Osteocyte (in vitro differentiated cells): Measurements from ENCODE around the gene AFF3. TPM values are rescaled to one million over a fixed set of nuclear protein-coding genes. Genes with fewer than 3 reads are reported as not detected.

Source experiments
- DNase-seq: peaks from one replicate; pipeline ENCODE4 v3.0.0; 2021; ENCODE audit warnings: mixed read lengths; ENCODE audit not compliant: unreplicated experiment; ENCODE audit errors: extremely low spot score
- H3K27ac Mint-ChIP-seq: one replicate; pipeline ENCODE4 v1.8.0; 2021; ENCODE audit warnings: mild to moderate bottlenecking, mixed read lengths; ENCODE audit not compliant: unreplicated experiment
- H3K27me3 Mint-ChIP-seq: one replicate; pipeline ENCODE4 v1.8.0; 2021; ENCODE audit warnings: mixed read lengths; ENCODE audit not compliant: unreplicated experiment
- H3K36me3 Mint-ChIP-seq: one replicate; pipeline ENCODE4 v1.8.0; 2021; ENCODE audit warnings: mixed read lengths; ENCODE audit not compliant: unreplicated experiment
- H3K4me1 Mint-ChIP-seq: one replicate; pipeline ENCODE4 v1.8.0; 2021; ENCODE audit warnings: mixed read lengths; ENCODE audit not compliant: unreplicated experiment
- H3K4me3 Mint-ChIP-seq: one replicate; pipeline ENCODE4 v1.8.0; 2021; ENCODE audit warnings: mild to moderate bottlenecking, moderate library complexity, mixed read lengths; ENCODE audit not compliant: unreplicated experiment
- H3K9me3 Mint-ChIP-seq: one replicate; pipeline ENCODE4 v1.8.0; 2021; ENCODE audit warnings: mixed read lengths; ENCODE audit not compliant: unreplicated experiment
- total RNA-seq: library from RNA; stranded (reverse); gene quantifications from 2 replicates; pipeline ENCODE4 v1.2.1, GENCODE V29; 2021
- TF ChIP-seq, protein P1 (sequence below): fragments of 200-600 bp; sonication (generic); IDR thresholded peaks from 2 replicates; pipeline ENCODE4 v1.5.0; 2021; ENCODE audit warnings: antibody characterized with exemption, mild to moderate bottlenecking, moderate library complexity

Gene AFF3
- total RNA-seq, 1 donor from 2014 or later: 248 TPM

DNA sequence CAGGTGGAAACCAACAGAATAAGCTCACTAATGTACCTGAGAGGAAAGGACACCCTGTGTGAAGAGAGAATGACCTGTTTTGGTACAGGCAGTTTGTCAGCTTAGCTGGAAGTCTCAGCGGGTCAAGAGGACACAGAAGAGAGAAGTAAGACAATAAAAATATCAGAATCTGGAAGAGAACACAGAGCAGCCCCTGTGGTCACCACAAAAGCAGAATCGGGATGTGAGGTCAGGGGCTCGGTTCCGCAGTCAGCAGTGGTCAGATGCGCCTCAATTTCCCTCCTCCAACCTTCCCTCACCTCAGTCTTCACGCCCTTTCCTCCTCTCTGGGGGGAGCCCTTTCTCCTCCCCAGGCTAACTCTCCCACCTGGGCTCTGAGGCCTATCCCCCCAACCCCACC is 122.9 kb downstream of the AFF3 start:
- H3K4me3 Mint-ChIP-seq: no peak overlapping the region
- H3K9me3 Mint-ChIP-seq: peaks cover 4% of the 10 kb centered on the region
- H3K4me1 Mint-ChIP-seq: peaks cover 20% of the 10 kb centered on the region
- peaks cover 32% of the 10 kb centered on the region for H3K36me3 Mint-ChIP-seq
- DNase-seq: no peak
- no peaks in the 10 kb centered on the region for H3K27me3 Mint-ChIP-seq
- H3K27ac Mint-ChIP-seq: no peak overlapping the region
- TF ChIP-seq, protein P1, sequence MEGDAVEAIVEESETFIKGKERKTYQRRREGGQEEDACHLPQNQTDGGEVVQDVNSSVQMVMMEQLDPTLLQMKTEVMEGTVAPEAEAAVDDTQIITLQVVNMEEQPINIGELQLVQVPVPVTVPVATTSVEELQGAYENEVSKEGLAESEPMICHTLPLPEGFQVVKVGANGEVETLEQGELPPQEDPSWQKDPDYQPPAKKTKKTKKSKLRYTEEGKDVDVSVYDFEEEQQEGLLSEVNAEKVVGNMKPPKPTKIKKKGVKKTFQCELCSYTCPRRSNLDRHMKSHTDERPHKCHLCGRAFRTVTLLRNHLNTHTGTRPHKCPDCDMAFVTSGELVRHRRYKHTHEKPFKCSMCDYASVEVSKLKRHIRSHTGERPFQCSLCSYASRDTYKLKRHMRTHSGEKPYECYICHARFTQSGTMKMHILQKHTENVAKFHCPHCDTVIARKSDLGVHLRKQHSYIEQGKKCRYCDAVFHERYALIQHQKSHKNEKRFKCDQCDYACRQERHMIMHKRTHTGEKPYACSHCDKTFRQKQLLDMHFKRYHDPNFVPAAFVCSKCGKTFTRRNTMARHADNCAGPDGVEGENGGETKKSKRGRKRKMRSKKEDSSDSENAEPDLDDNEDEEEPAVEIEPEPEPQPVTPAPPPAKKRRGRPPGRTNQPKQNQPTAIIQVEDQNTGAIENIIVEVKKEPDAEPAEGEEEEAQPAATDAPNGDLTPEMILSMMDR: no peak

DNA sequence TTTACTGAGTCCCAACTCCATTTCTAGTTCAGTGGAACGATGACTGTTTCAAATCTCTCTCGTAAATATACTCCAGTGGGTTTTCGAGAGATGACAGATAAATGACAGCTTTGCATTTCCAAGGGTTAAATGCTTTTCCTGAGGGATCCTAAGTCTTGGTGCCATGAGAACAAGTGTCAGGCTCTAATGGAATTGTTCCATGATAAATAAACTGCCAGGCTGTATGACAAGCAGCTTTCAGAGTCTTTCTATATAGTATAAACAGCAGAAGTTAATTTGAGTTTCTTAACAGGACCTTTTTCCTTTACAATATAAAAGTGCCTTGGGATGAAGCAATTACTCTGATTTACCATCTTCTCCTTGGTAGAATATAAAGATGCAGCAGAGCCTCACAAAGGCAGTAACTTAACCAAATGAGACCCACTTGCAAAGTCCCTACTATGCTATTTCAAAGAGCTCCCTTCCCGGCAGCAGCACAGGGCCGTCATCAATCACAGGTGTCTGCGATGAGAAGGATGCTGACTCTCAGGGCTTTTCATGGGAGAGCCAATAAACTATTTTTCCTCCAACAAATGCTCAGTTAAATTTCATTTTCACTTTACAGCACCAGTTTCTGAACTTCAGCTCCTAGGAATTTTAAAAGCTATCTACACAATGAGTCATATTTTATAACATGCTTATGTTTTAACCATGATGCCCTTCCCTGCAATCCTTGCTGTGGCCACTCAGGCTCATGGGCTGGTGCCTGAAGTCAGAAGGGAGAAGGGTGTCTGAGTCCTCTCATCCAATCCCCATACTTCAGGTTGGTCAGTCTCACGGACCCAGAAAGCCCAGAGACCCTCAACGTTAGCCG is 123.8 kb downstream of the AFF3 start:
- Mint-ChIP-seq H3K36me3 (peaks cover 35% of the 10 kb centered on the region), H3K9me3 (peaks cover 4% of the 10 kb centered on the region), H3K27ac (no peak overlapping the region), H3K4me3 (no peak overlapping the region), H3K4me1 (peaks cover 29% of the 10 kb centered on the region), H3K27me3 (no peaks in the 10 kb centered on the region)
- no peak for DNase-seq
- TF ChIP-seq, protein P1: no peak

DNA sequence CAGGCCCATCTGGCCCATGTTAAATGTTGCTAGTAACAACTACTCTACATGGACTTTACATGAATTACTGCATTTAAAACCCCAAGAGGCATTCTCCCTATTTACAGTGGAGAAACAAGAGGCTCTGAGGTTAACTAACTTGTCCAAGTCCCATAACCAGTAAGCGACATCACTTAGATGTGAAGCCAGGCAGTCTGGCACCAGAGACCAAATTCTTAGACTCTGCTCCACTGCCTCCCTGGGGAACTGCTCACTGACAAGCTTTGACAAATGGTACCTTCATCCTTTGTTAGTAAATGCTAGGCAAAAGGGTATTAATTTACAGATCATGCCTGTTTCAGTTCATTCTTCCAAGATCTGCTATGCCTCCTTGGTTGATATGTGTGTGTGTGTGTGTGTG is 124.8 kb downstream of the AFF3 start:
- no peaks in the 10 kb centered on the region for H3K9me3 Mint-ChIP-seq
- no peak overlapping the region for H3K4me3 Mint-ChIP-seq
- peaks cover 34% of the 10 kb centered on the region for H3K4me1 Mint-ChIP-seq
- TF ChIP-seq, protein P1: no peak
- peaks cover 29% of the 10 kb centered on the region for H3K36me3 Mint-ChIP-seq
- H3K27me3 Mint-ChIP-seq: no peaks in the 10 kb centered on the region
- DNase-seq: no peak
- H3K27ac Mint-ChIP-seq: no peak overlapping the region

DNA sequence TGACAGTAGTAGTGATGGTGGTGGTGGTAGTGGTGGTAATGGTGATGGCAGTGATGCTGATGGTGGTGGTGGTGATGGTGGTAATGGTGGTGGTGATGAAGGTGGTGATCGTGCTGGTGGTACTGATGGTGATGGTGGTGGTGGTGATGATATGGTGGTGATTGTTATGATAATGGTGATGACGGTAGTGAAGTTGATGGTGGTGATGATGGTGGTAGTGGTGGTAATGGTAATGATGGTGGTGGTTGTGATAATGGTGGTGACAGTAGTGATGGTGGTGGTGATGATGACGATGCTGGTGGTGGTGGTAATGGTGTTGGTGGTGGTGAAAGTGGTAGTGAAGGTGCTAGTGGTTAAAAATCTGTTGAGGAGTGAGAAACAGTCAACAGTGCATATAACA is 125.6 kb downstream of the AFF3 start:
- Mint-ChIP-seq H3K4me3 (no peak overlapping the region), H3K4me1 (peaks cover 35% of the 10 kb centered on the region), H3K27me3 (no peaks in the 10 kb centered on the region), H3K27ac (no peak overlapping the region), H3K36me3 (peaks cover 26% of the 10 kb centered on the region), H3K9me3 (no peaks in the 10 kb centered on the region)
- TF ChIP-seq, protein P1: no peak
- DNase-seq: no peak

DNA sequence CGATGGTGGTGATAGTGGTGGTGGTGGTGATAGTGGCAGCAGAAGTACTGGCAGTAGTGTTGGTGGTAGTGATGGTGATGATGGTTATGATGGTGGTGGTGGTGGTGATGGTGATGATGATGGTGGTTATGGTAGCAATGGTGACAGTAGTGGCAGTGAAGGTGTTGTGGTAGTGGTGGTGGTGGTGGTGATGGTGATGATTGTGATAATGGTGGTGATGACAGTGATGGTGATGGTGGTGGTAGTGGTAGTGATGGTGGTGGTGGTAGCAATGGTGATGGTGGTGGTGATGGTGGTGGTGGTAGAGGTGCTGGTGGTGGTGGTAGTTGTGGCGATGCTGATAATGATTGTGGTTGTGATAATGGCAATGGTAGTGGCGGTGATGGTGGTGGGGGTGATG is 126.5 kb downstream of the AFF3 start:
- Mint-ChIP-seq H3K4me1 (peaks cover 44% of the 10 kb centered on the region), H3K27ac (no peak overlapping the region), H3K9me3 (no peaks in the 10 kb centered on the region), H3K27me3 (no peaks in the 10 kb centered on the region), H3K4me3 (no peak overlapping the region), H3K36me3 (peaks cover 20% of the 10 kb centered on the region)
- DNase-seq: no peak
- TF ChIP-seq, protein P1: no peak
